HepG2 (cell line): ENCODE data around the gene MSMP. TPM values are rescaled to one million over a fixed set of nuclear protein-coding genes. Genes with fewer than 3 reads are reported as not detected.
A peak's percentile ranks its signal among the peaks of the same experiment; 100 is the strongest.

Source experiments
- ATAC-seq: fragments of 200-7000 bp; cut with Tn5 transposase; 3 replicates; pipeline ENCODE4 v1.9.1; 2020; ENCODE audit warnings: mild to moderate bottlenecking, moderate library complexity
- BruUV-seq: library from RNA; stranded (reverse); fragments of 400-500 nt; replicated peaks from 2 replicates; lab custom pipeline; 2021; lab: Mats Ljungman, UMichigan
- CTCF ChIA-PET: fragments of 300-600 bp; formaldehyde crosslinking; extraction: SDS; loops from one replicate; lab custom pipeline; 2021; ENCODE audit warnings: low total read pairs, inconsistent platforms, low intra/inter-chr PET ratio; lab: Yijun Ruan, JAX
- POLR2A ChIA-PET: fragments of 350-600 bp; sonication (Branson Sonifier 250); formaldehyde crosslinking; loops from one replicate; lab custom pipeline; 2020; ENCODE audit warnings: antibody characterized with exemption, inconsistent platforms; lab: Yijun Ruan, JAX
- DNase-seq: peaks from one replicate; pipeline ENCODE4 v3.0.0-alpha.2; 2015; ENCODE audit warnings: low spot score
- FAIRE-seq: peaks from 3 replicates; lab custom pipeline; 2011; peaks lifted over from hg19 to GRCh38; lab: Jason Lieb, UNC
- H2AFZ ChIP-seq: one replicate; pipeline ENCODE4 v1.6.1; 2011; ENCODE audit warnings: low read length, inconsistent platforms
- H3K27ac ChIP-seq: fragments of 300-600 bp; 3 replicates; pipeline ENCODE4 v1.8.0; 2011; ENCODE audit warnings: mixed run types, mild to moderate bottlenecking, mixed read lengths, low read length, inconsistent platforms; ENCODE audit not compliant: insufficient read depth; ENCODE audit errors: extremely low read length
- H3K27me3 ChIP-seq, 2 experiments: fragments of 200-600 bp in 1 of 2; 2 replicates in 1 of 2; 3 replicates in 1 of 2; pipeline versions ENCODE4 v1.6.0 to v1.8.0; 2011; ENCODE audit warnings: low read length in 2 of 2, mild to moderate bottlenecking in 2 of 2, moderate library complexity in 2 of 2, inconsistent platforms in 1 of 2; ENCODE audit not compliant: insufficient read depth in 2 of 2, control insufficient read depth in 1 of 2
- H3K36me3 ChIP-seq, 2 experiments: fragments of 200-600 bp in 1 of 2; replicated peaks in 1 of 2; 2 replicates in 1 of 2; 3 replicates in 1 of 2; pipeline versions ENCODE4 v1.5.1 to v1.8.0; 2011; ENCODE audit warnings: low read length in 2 of 2, inconsistent platforms in 1 of 2; ENCODE audit not compliant: insufficient read depth in 2 of 2, control insufficient read depth in 1 of 2
- H3K4me1 ChIP-seq: 2 replicates; pipeline ENCODE4 v1.5.1; 2012; ENCODE audit warnings: low read length, inconsistent platforms; ENCODE audit not compliant: insufficient read depth
- H3K4me2 ChIP-seq: 2 replicates; pipeline ENCODE4 v1.6.0; 2011; ENCODE audit warnings: low read depth, low read length, inconsistent platforms
- H3K4me3 ChIP-seq, 3 experiments: fragments of 200-600 bp in 1 of 3; sonication (generic), shearing (Covaris generic) in 1 of 3; replicated peaks in 1 of 3; 2 replicates each; pipeline ENCODE4 v1.5.1; 2011 to 2016; ENCODE audit warnings: low read length in 3 of 3, inconsistent platforms in 2 of 3, low read depth in 2 of 3, mild to moderate bottlenecking in 2 of 3, control low read depth in 1 of 3, mixed read lengths in 1 of 3; ENCODE audit not compliant: insufficient read depth in 1 of 3
- H3K79me2 ChIP-seq: one replicate; pipeline ENCODE4 v1.6.1; 2011; ENCODE audit warnings: low read length, inconsistent platforms; ENCODE audit not compliant: insufficient read depth
- H3K9ac ChIP-seq: 2 replicates; pipeline ENCODE4 v1.6.0; 2011; ENCODE audit warnings: mild to moderate bottlenecking, low read depth, low read length, inconsistent platforms; ENCODE audit not compliant: insufficient read depth
- H3K9me3 ChIP-seq: 2 replicates; pipeline ENCODE4 v1.5.1; 2012; ENCODE audit warnings: mild to moderate bottlenecking, low read length
- H4K20me1 ChIP-seq: 2 replicates; pipeline ENCODE4 v1.6.0; 2011; ENCODE audit warnings: inconsistent platforms, mild to moderate bottlenecking, low read length, moderate library complexity; ENCODE audit not compliant: insufficient read depth
- DR1 ChIP-seq: sonication (generic); formaldehyde crosslinking; IDR thresholded peaks from 2 replicates; pipeline ENCODE4 v1.8.0; 2021; ENCODE audit warnings: mild to moderate bottlenecking, missing genetic modification reagents, inconsistent platforms
- ETV6 ChIP-seq: sonication (generic); formaldehyde crosslinking; conservative IDR thresholded peaks from 2 replicates; pipeline ENCODE4 v1.4.0; 2020; ENCODE audit warnings: missing genetic modification reagents
- HDAC6 ChIP-seq: fragments of 200-600 bp; sonication (generic); IDR thresholded peaks from 2 replicates; pipeline ENCODE4 v1.7.0; 2017; ENCODE audit warnings: mild to moderate bottlenecking, antibody characterized with exemption, low read length, low read depth
- HMGXB4 ChIP-seq, 2 experiments: sonication (generic) in 1 of 2; formaldehyde crosslinking in 1 of 2; IDR thresholded peaks; 2 replicates each; pipeline versions ENCODE4 v1.4.0 to v1.6.1; 2018 to 2020; ENCODE audit warnings: missing genetic modification reagents in 2 of 2, borderline replicate concordance in 1 of 2, low read depth in 1 of 2, mild to moderate bottlenecking in 1 of 2, missing biosample characterization in 1 of 2
- KLF9 ChIP-seq: IDR thresholded peaks from 2 replicates; pipeline ENCODE4 v1.6.1; 2016; ENCODE audit warnings: low read depth
- PBX2 ChIP-seq: IDR thresholded peaks from 2 replicates; pipeline ENCODE4 v1.6.1; 2016; ENCODE audit warnings: control low read depth
- POLR2A ChIP-seq, 2 experiments: IDR thresholded peaks; 2 replicates each; pipeline ENCODE4 v1.6.1; 2011; ENCODE audit warnings: low read depth in 2 of 2, low read length in 2 of 2, mild to moderate bottlenecking in 1 of 2, moderate library complexity in 1 of 2; ENCODE audit not compliant: insufficient read depth in 1 of 2
- SNAI1 ChIP-seq: sonication (generic); formaldehyde crosslinking; IDR thresholded peaks from 2 replicates; pipeline ENCODE4 v1.5.0; 2020; ENCODE audit warnings: mild to moderate bottlenecking, missing genetic modification reagents, borderline replicate concordance
- TFDP2 ChIP-seq: sonication (generic); formaldehyde crosslinking; IDR thresholded peaks from 2 replicates; pipeline ENCODE4 v1.4.0; 2020; ENCODE audit warnings: missing genetic modification reagents
- ZBTB7A ChIP-seq: sonication (generic); formaldehyde crosslinking; IDR thresholded peaks from 2 replicates; pipeline ENCODE4 v1.8.0; 2022; ENCODE audit warnings: mild to moderate bottlenecking, missing genetic modification reagents
- ZNF12 ChIP-seq: sonication (generic); formaldehyde crosslinking; IDR thresholded peaks from 2 replicates; pipeline ENCODE4 v1.5.0; 2020; ENCODE audit warnings: missing genetic modification reagents
- ZNF136 ChIP-seq: sonication (generic); formaldehyde crosslinking; IDR thresholded peaks from 2 replicates; pipeline ENCODE4 v1.8.1; 2022; ENCODE audit warnings: low read depth, mild to moderate bottlenecking, moderate library complexity, missing genetic modification reagents
- ZNF7 ChIP-seq: IDR thresholded peaks from 2 replicates; pipeline ENCODE4 v1.6.1; 2016; ENCODE audit warnings: missing biosample characterization, missing genetic modification reagents
- ZNF792 ChIP-seq: IDR thresholded peaks from 2 replicates; pipeline ENCODE4 v1.6.1; 2016
- WGBS: methylation state at CpG from one replicate; pipeline ENCODE4 v1.1.6; 2017; ENCODE audit warnings: low lambda C conversion rate; 5-methylcytosine and 5-hydroxymethylcytosine counted together
- in situ Hi-C: cut with HindIII; loops from 2 replicates; pipeline ENCODE4 v1.10.0; 2017; ENCODE audit warnings: low pct_unique_long_range_greater_than_20kb; ENCODE audit not compliant: extremely low pct_ligation_motif_present
- intact Hi-C: fragments of 100-400 bp; cut with micrococcal nuclease; formaldehyde crosslinking; loops from one replicate; pipeline ENCODE4 v1.10.0; 2022; ENCODE audit not compliant: unreplicated experiment
- polyA plus RNA-seq, 8 experiments: library from polyadenylated mRNA; depleted of rRNA in 3 of 8; stranded (reverse) in 7 of 8; unstranded in 1 of 8; fragments of >200 nt; fragmentation: Illumina TruSeq in 4 of 8; extraction: Trizol in 4 of 8; gene quantifications; 2 replicates each; pipeline versions ENCODE4 v1.2.1 to v1.2.3, GENCODE V29; 2011 to 2016; ENCODE audit warnings: low read depth in 4 of 8, missing spikeins in 1 of 8, mixed read lengths in 1 of 8; ENCODE audit not compliant: insufficient read depth in 1 of 8
- total RNA-seq, 5 experiments: library from RNA; depleted of rRNA; stranded (reverse); fragments of >200 nt; fragmentation: Illumina TruSeq; extraction: Trizol; gene quantifications; 2 replicates each; pipeline ENCODE4 v1.2.3, GENCODE V29; 2016; ENCODE audit warnings: low read depth in 1 of 5
- TF ChIP-seq, protein P1 (sequence below): sonication (generic); formaldehyde crosslinking; IDR thresholded peaks from 2 replicates; pipeline ENCODE4 v1.8.1; 2023; ENCODE audit warnings: missing genetic modification reagents, mild to moderate bottlenecking, borderline replicate concordance
- TF ChIP-seq, protein P2 (sequence below): sonication (generic); formaldehyde crosslinking; IDR thresholded peaks from 2 replicates; pipeline ENCODE4 v1.5.1; 2020; ENCODE audit warnings: mild to moderate bottlenecking, moderate library complexity, missing genetic modification reagents

Gene MSMP
- total and polyA plus RNA-seq, 2 of the 13 experiments (the other 11 are each of a cell fraction or from before 2014, with no cell fraction given) = 0.24 to 0.46 TPM

DNA sequence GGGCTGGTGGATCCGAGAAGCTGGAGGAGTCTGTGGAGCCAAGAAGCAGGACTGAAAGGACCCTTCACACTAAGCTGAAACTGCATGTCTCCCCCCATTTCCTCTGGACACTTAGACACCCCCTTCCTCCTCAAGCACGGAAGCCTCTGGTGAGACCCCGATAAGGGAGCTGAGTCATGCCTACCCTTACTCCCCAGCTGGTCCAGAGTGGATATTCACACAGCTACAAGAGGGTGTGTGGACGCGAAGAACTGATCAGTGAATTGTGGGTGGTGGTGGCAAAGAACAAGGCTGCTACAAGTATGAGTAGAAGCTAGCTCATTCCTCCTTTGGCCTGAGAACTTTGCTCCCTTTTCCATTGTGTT, 26.4 kb downstream of the MSMP start:
- no peaks in the 10 kb centered on the region; a peak in 1 of 5 replicates for H3K27me3 ChIP-seq
- peak overlapping the region; percentile 98 for H3K4me2 ChIP-seq
- ChIA-PET CTCF (no interaction called here), POLR2A (interaction anchor here (0.8 to 3.5 kb wide), 20 partner anchors 8 to 1083 kb away, joined by 3 to 44 read pairs (median 8); partner anchors contain the start of genes ARHGEF39, CCDC107, GBA2 and HINT2)
- no peak overlapping the region for H2AFZ ChIP-seq
- in situ Hi-C loops (loop anchor here (5.0 kb wide), 1 partner anchor 60 kb away; the partner anchor contains the start of gene ARHGEF39), intact Hi-C loops (no loop called here)
- DNase-seq (no peak), FAIRE-seq (peak; percentile 93), ATAC-seq (no peak)
- WGBS = 52% methylated on average over 3 of the region's 5 CpGs
- peaks cover 53% of the 10 kb centered on the region for H3K79me2 ChIP-seq
- peaks cover 30% of the 10 kb centered on the region for H4K20me1 ChIP-seq
- peak overlapping the region; percentile 77 for H3K27ac ChIP-seq
- BruUV-seq = no TSS peak
- peak overlapping the region; percentile 58; the same call in 1 of the 2 replicates for H3K9ac ChIP-seq
- H3K4me3 ChIP-seq = peak overlapping the region; percentile 38 to 98 (median 59); a peak in 3 of 6 replicates
- no peaks in the 10 kb centered on the region for H3K9me3 ChIP-seq
- H3K36me3 ChIP-seq = peaks cover 12 to 35% of the 10 kb centered on the region in 2 experiments
- peaks cover 52% of the 10 kb centered on the region for H3K4me1 ChIP-seq
- TF ChIP-seq HMGXB4 (CRISPR knock-in tag; IDR thresholded peaks at IDR 0.05; ENCODE audit: borderline replicate concordance in 1 of 2, low read depth in 1 of 2) (0 out of 4 replicates have a peak, but pooled peaks of 1 of the 2 experiments have one; percentile 6), KLF9 (CRISPR knock-in tag) (no peak), ZNF7 (0 out of 2 replicates have a peak, but pooled peaks have one; percentile 37), TFDP2 (CRISPR knock-in tag) (no peak), PBX2 (CRISPR knock-in tag) (no peak), ZNF792 (CRISPR knock-in tag) (no peak), HDAC6 (no peak), ZNF136 (CRISPR knock-in tag) (no peak), SNAI1 (no peak), DR1 (CRISPR knock-in tag) (no peak), ZNF12 (CRISPR knock-in tag) (peak; percentile 48; the same call in 1 of the 2 replicates), ETV6 (no peak), ZBTB7A (CRISPR knock-in tag) (no peak), POLR2A (IDR thresholded peaks at IDR 0.05; ENCODE audit: insufficient read depth in 1 of 2, low read depth in 2 of 2, low read length in 2 of 2) (peak in 1 of 2 experiments; percentile 43; a peak in 1 of 4 replicates)
- TF ChIP-seq, protein P1, sequence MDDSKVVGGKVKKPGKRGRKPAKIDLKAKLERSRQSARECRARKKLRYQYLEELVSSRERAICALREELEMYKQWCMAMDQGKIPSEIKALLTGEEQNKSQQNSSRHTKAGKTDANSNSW (CRISPR knock-in tag) = no peak
- TF ChIP-seq, protein P2, sequence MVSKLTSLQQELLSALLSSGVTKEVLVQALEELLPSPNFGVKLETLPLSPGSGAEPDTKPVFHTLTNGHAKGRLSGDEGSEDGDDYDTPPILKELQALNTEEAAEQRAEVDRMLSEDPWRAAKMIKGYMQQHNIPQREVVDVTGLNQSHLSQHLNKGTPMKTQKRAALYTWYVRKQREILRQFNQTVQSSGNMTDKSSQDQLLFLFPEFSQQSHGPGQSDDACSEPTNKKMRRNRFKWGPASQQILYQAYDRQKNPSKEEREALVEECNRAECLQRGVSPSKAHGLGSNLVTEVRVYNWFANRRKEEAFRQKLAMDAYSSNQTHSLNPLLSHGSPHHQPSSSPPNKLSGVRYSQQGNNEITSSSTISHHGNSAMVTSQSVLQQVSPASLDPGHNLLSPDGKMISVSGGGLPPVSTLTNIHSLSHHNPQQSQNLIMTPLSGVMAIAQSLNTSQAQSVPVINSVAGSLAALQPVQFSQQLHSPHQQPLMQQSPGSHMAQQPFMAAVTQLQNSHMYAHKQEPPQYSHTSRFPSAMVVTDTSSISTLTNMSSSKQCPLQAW (CRISPR knock-in tag) = 0 out of 2 replicates have a peak, but pooled peaks have one; percentile 35
